H1 (cell line): ENCODE measurements around the gene PEX14. TPM values are rescaled to one million over a fixed set of nuclear protein-coding genes. Genes with fewer than 3 reads are reported as not detected.

Experiments
- CTCF ChIA-PET: fragments of 300-600 bp; sonication (Branson Sonifier 250); formaldehyde crosslinking; loops from one replicate; lab custom pipeline; 2021; ENCODE audit not compliant: partially characterized antibody; lab: Charles Lee
- POLR2A ChIA-PET: fragments of 300-600 bp; sonication (Branson Sonifier 250); formaldehyde crosslinking; loops from one replicate; lab custom pipeline; 2021; ENCODE audit warnings: inconsistent platforms; ENCODE audit not compliant: partially characterized antibody; lab: Charles Lee
- DNase-seq, 2 experiments: peaks; one replicate each; pipeline versions ENCODE4 v3.0.0 to v3.0.0-alpha.2; 2010 to 2022; ENCODE audit warnings: low spot score in 2 of 2, low read depth in 1 of 2, mixed read lengths in 1 of 2
- FAIRE-seq: peaks from 2 replicates; lab custom pipeline; 2011; peaks lifted over from hg19 to GRCh38; lab: Jason Lieb, UNC
- H2AFZ ChIP-seq: 2 replicates; pipeline ENCODE4 v1.8.1; 2012; ENCODE audit warnings: low read length, inconsistent platforms
- H2AK5ac ChIP-seq: 2 replicates; pipeline ENCODE4 v1.6.1; 2013; ENCODE audit warnings: low read depth, low read length
- H2BK120ac ChIP-seq: replicated peaks from 2 replicates; pipeline ENCODE3; 2013; ENCODE audit warnings: low read depth, low read length, inconsistent platforms
- H2BK12ac ChIP-seq: 2 replicates; pipeline ENCODE4 v1.6.1; 2013; ENCODE audit warnings: low read depth, low read length
- H2BK15ac ChIP-seq: 2 replicates; pipeline ENCODE4 v1.6.1; 2013; ENCODE audit warnings: low read length
- H2BK20ac ChIP-seq: 2 replicates; pipeline ENCODE4 v1.6.1; 2013; ENCODE audit warnings: low read length
- H2BK5ac ChIP-seq: 2 replicates; pipeline ENCODE4 v1.6.1; 2013; ENCODE audit warnings: low read depth, low read length
- H3K14ac ChIP-seq: 2 replicates; pipeline ENCODE4 v1.6.1; 2013; ENCODE audit warnings: inconsistent platforms; ENCODE audit not compliant: insufficient read length
- H3K18ac ChIP-seq: 2 replicates; pipeline ENCODE4 v1.6.1; 2013; ENCODE audit warnings: low read length; ENCODE audit errors: extremely low read depth
- H3K23ac ChIP-seq: 2 replicates; pipeline ENCODE4 v1.6.1; 2013; ENCODE audit warnings: inconsistent platforms; ENCODE audit not compliant: insufficient read length
- H3K23me2 ChIP-seq: 2 replicates; pipeline ENCODE4 v1.6.1; 2013; ENCODE audit warnings: low read depth, low read length
- H3K27ac ChIP-seq: 2 replicates; pipeline ENCODE4 v1.6.1; 2011; ENCODE audit warnings: low read depth, low read length, inconsistent platforms
- H3K27me3 ChIP-seq, 4 experiments: replicated peaks in 1 of 4; 1 replicate in 1 of 4; 2 replicates in 3 of 4; pipeline versions ENCODE4 v1.6.1 to v1.8.1; 2011 to 2013; ENCODE audit warnings: low read length in 3 of 4, mild to moderate bottlenecking in 3 of 4, inconsistent platforms in 2 of 4, mixed read lengths in 2 of 4, moderate library complexity in 1 of 4; ENCODE audit not compliant: control insufficient read depth in 3 of 4, insufficient read depth in 3 of 4; ENCODE audit errors: extremely low read depth in 1 of 4
- H3K36me3 ChIP-seq, 4 experiments: 2 replicates each; pipeline versions ENCODE4 v1.6.1 to v1.8.1; 2011 to 2013; ENCODE audit warnings: mild to moderate bottlenecking in 4 of 4, low read length in 3 of 4, moderate library complexity in 2 of 4, control low read depth in 1 of 4, inconsistent platforms in 1 of 4; ENCODE audit not compliant: insufficient read depth in 4 of 4, control insufficient read depth in 2 of 4
- H3K4ac ChIP-seq: replicated peaks from 2 replicates; pipeline ENCODE3; 2013; ENCODE audit warnings: low read length, low read depth, mixed read lengths, inconsistent platforms; ENCODE audit not compliant: insufficient read length
- H3K4me1 ChIP-seq, 4 experiments: replicated peaks in 1 of 4; 1 replicate in 1 of 4; 2 replicates in 3 of 4; pipeline versions ENCODE4 v1.6.1 to v1.8.1; 2011 to 2013; ENCODE audit warnings: low read length in 3 of 4, inconsistent platforms in 2 of 4, mixed read lengths in 1 of 4; ENCODE audit not compliant: insufficient read depth in 4 of 4, control insufficient read depth in 3 of 4
- H3K4me2 ChIP-seq, 2 experiments: 2 replicates each; pipeline versions ENCODE4 v1.6.1 to v1.8.1; 2011 to 2013; ENCODE audit warnings: low read depth in 2 of 2, low read length in 2 of 2, control low read depth in 1 of 2, inconsistent platforms in 1 of 2, mild to moderate bottlenecking in 1 of 2; ENCODE audit not compliant: insufficient read depth in 1 of 2
- H3K4me3 ChIP-seq, 4 experiments: fragments of 200-600, 300-600 bp in 1 of 4; sonication (generic), shearing (Covaris generic), sonication (Bioruptor Twin) in 1 of 4; 2 replicates each; pipeline versions ENCODE4 v1.5.1 to v1.8.1; 2011 to 2016; ENCODE audit warnings: low read length in 4 of 4, low read depth in 3 of 4, control low read depth in 2 of 4, inconsistent platforms in 2 of 4, mild to moderate bottlenecking in 2 of 4, mixed read lengths in 1 of 4, moderate library complexity in 1 of 4; ENCODE audit not compliant: insufficient read depth in 2 of 4; ENCODE audit errors: extremely low read depth in 1 of 4
- H3K56ac ChIP-seq: replicated peaks from 2 replicates; pipeline ENCODE3; 2013; ENCODE audit warnings: low read depth, mild to moderate bottlenecking, mixed read lengths, low read length, inconsistent platforms; ENCODE audit not compliant: insufficient read length
- H3K79me1 ChIP-seq: 2 replicates; pipeline ENCODE4 v1.6.1; 2013; ENCODE audit warnings: low read depth, low read length, control low read depth
- H3K79me2 ChIP-seq, 2 experiments: 2 replicates each; pipeline versions ENCODE4 v1.6.1 to v1.8.1; 2012 to 2013; ENCODE audit warnings: low read length in 2 of 2, mild to moderate bottlenecking in 2 of 2, inconsistent platforms in 1 of 2; ENCODE audit not compliant: insufficient read depth in 2 of 2, control insufficient read depth in 1 of 2
- H3K9ac ChIP-seq, 4 experiments: replicated peaks in 1 of 4; 1 replicate in 1 of 4; 2 replicates in 3 of 4; pipeline versions ENCODE4 v1.6.1 to v1.8.1; 2011 to 2013; ENCODE audit warnings: low read depth in 3 of 4, low read length in 3 of 4, control low read depth in 2 of 4, mild to moderate bottlenecking in 2 of 4, moderate library complexity in 2 of 4, inconsistent platforms in 1 of 4; ENCODE audit errors: extremely low read depth in 1 of 4
- H3K9me3 ChIP-seq, 2 experiments: 2 replicates each; pipeline versions ENCODE4 v1.6.1 to v1.8.1; 2012 to 2013; ENCODE audit warnings: mild to moderate bottlenecking in 2 of 2, moderate library complexity in 2 of 2, control low read depth in 1 of 2, inconsistent platforms in 1 of 2, low read depth in 1 of 2, low read length in 1 of 2, mixed read lengths in 1 of 2; ENCODE audit not compliant: insufficient read depth in 2 of 2
- H4K20me1 ChIP-seq, 2 experiments: replicated peaks in 1 of 2; 2 replicates each; pipeline versions ENCODE3 to v1.8.1; 2011 to 2013; ENCODE audit warnings: inconsistent platforms in 2 of 2, low read length in 2 of 2, mild to moderate bottlenecking in 1 of 2; ENCODE audit not compliant: insufficient read depth in 2 of 2, control insufficient read depth in 1 of 2
- H4K5ac ChIP-seq: 2 replicates; pipeline ENCODE4 v1.6.1; 2013; ENCODE audit warnings: low read length, low read depth, mixed read lengths, inconsistent platforms; ENCODE audit not compliant: insufficient read length
- H4K8ac ChIP-seq: 2 replicates; pipeline ENCODE4 v1.8.0; 2013; ENCODE audit warnings: mild to moderate bottlenecking, moderate library complexity, low read length, inconsistent platforms; ENCODE audit not compliant: insufficient read depth; ENCODE audit errors: extremely low read depth
- H4K91ac ChIP-seq: replicated peaks from 2 replicates; pipeline ENCODE3; 2013; ENCODE audit warnings: low read length, mixed read lengths, inconsistent platforms; ENCODE audit not compliant: insufficient read length
- ATF2 ChIP-seq: IDR thresholded peaks from 2 replicates; pipeline ENCODE4 v1.6.1; 2012; ENCODE audit warnings: low read length, inconsistent platforms
- CHD2 ChIP-seq: IDR thresholded peaks from 2 replicates; pipeline ENCODE4 v1.6.1; 2012; ENCODE audit warnings: low read length, improper control_type of control experiment
- E2F6 ChIP-seq: IDR thresholded peaks from 2 replicates; pipeline ENCODE4 v1.6.1; 2012; ENCODE audit warnings: inconsistent platforms
- GTF2F1 ChIP-seq: IDR thresholded peaks from 2 replicates; pipeline ENCODE4 v1.6.1; 2012; ENCODE audit warnings: low read depth, low read length, improper control_type of control experiment, borderline replicate concordance
- JUND ChIP-seq: IDR thresholded peaks from 2 replicates; pipeline ENCODE4 v1.6.1; 2011; ENCODE audit warnings: mild to moderate bottlenecking, improper control_type of control experiment, low read length
- RFX5 ChIP-seq: IDR thresholded peaks from 2 replicates; pipeline ENCODE4 v1.6.1; 2011; ENCODE audit warnings: low read depth, low read length, improper control_type of control experiment, borderline replicate concordance
- RXRA ChIP-seq: IDR thresholded peaks from 2 replicates; pipeline ENCODE4 v1.6.1; 2011; ENCODE audit warnings: low read depth, mild to moderate bottlenecking, low read length, moderate library complexity; ENCODE audit not compliant: insufficient read depth
- SIN3A ChIP-seq, 2 experiments: IDR thresholded peaks in 1 of 2; conservative IDR thresholded peaks in 1 of 2; 2 replicates each; pipeline ENCODE4 v1.6.1; 2011 to 2012; ENCODE audit warnings: low read length in 2 of 2, improper control_type of control experiment in 1 of 2, low read depth in 1 of 2, mild to moderate bottlenecking in 1 of 2
- SP4 ChIP-seq: IDR thresholded peaks from 2 replicates; pipeline ENCODE4 v1.6.1; 2012; ENCODE audit warnings: low read length, inconsistent platforms
- TEAD4 ChIP-seq: IDR thresholded peaks from 2 replicates; pipeline ENCODE4 v1.6.1; 2012; ENCODE audit warnings: low read depth, low read length, inconsistent platforms, mixed read lengths
- WGBS, 2 experiments: shearing (Covaris generic) in 1 of 2; methylation state at CpG; one replicate each; pipeline versions ENCODE4 v1.1.6 to v1.1.7; 2013 to 2015; ENCODE audit warnings: low lambda C conversion rate in 2 of 2, mixed read lengths in 2 of 2, inconsistent platforms in 1 of 2, low coverage in 1 of 2, missing lambda C conversion rate in 1 of 2; ENCODE audit not compliant: insufficient replicate concordance in 2 of 2, insufficient coverage in 1 of 2, insufficient read length in 1 of 2; ENCODE audit errors: extremely low coverage in 1 of 2, missing lambda C conversion rate in 1 of 2; 5-methylcytosine and 5-hydroxymethylcytosine counted together
- polyA plus RNA-seq, 7 experiments: library from polyadenylated mRNA; depleted of rRNA in 3 of 7; stranded (reverse) in 5 of 7; unstranded in 2 of 7; fragments of >200 nt in 5 of 7; fragments of 200-250 nt in 2 of 7; gene quantifications; 1 replicate in 5 of 7; 2 replicates in 1 of 7; 4 replicates in 1 of 7; pipeline versions ENCODE4 v1.2.1 to v1.2.3, GENCODE V29; 2011 to 2013; ENCODE audit warnings: missing spikeins in 2 of 7, mixed read lengths in 2 of 7
- total RNA-seq: library from RNA; stranded (reverse); fragmentation: NEBNext Ultra II Directional; extraction: Animal tissue kit (Norgen Biotek cat#: 25700); gene quantifications from 2 replicates; pipeline ENCODE4 v1.2.1, GENCODE V29; 2021

PEX14 gene
- total and polyA plus RNA-seq, 2 of the 8 experiments (the other 6 are each of a cell fraction or from before 2014, with no cell fraction given), result 13.0 to 19.8 TPM

GRCh38 chr1:10539411-10540043 lies 64.8 kb downstream of the PEX14 start:
- no peak overlapping the region for H4K5ac ChIP-seq
- H3K14ac ChIP-seq, result no peak overlapping the region
- H2BK12ac ChIP-seq, result no peak overlapping the region
- 84% methylated on average over 4 of the region's 4 CpGs; no CpG with 5 or more reads in 1 of the 2 experiments for WGBS, 2 experiments
- no peak overlapping the region for H3K4me3 ChIP-seq
- H3K56ac ChIP-seq, result no peak overlapping the region
- no peak for DNase-seq
- ChIA-PET POLR2A (no interaction called here), CTCF (interaction anchor here (0.9 to 3.3 kb wide), 4 partner anchors 10 to 321 kb away, joined by 3 to 17 read pairs (median 5); no protein-coding TSS in a partner anchor)
- no peak overlapping the region for H2AK5ac ChIP-seq
- FAIRE-seq, result no peak
- H4K20me1 ChIP-seq, result peaks cover 0 to 4% of the 10 kb centered on the region in 2 experiments
- peaks cover 6 to 13% (median 9%) of the 10 kb centered on the region in 4 experiments for H3K4me1 ChIP-seq
- no peak overlapping the region for H2AFZ ChIP-seq
- peaks cover 0 to 4% (median 1%) of the 10 kb centered on the region in 4 experiments; a peak in 1 of 8 replicates for H3K36me3 ChIP-seq
- no peaks in the 10 kb centered on the region for H3K9me3 ChIP-seq
- no peak overlapping the region for H3K27ac ChIP-seq
- H3K18ac ChIP-seq, result no peak overlapping the region
- H2BK120ac ChIP-seq, result no peak overlapping the region
- no peak overlapping the region for H3K4me2 ChIP-seq
- no peak overlapping the region for H3K9ac ChIP-seq
- H3K4ac ChIP-seq, result no peak overlapping the region
- H3K79me2 ChIP-seq, result peaks cover 0 to 5% of the 10 kb centered on the region in 2 experiments; a peak in 1 of 4 replicates
- H3K23me2 ChIP-seq, result no peaks in the 10 kb centered on the region
- no peak overlapping the region for H3K23ac ChIP-seq
- no peak overlapping the region for H2BK15ac ChIP-seq
- H2BK5ac ChIP-seq, result no peak overlapping the region
- H4K91ac ChIP-seq, result no peak overlapping the region
- H2BK20ac ChIP-seq, result no peak overlapping the region
- H3K27me3 ChIP-seq, result no peaks in the 10 kb centered on the region
- H4K8ac ChIP-seq, result no peak overlapping the region
- no peaks in the 10 kb centered on the region; the same call in 1 of the 2 replicates for H3K79me1 ChIP-seq
- TF ChIP-seq SIN3A (conservative IDR thresholded peaks at IDR 0.05 in 1 of 2, IDR thresholded peaks at IDR 0.05 in 1 of 2; ENCODE audit: low read depth in 1 of 2, low read length in 2 of 2) (no peak), E2F6 (no peak), GTF2F1 (no peak), CHD2 (no peak), ATF2 (no peak), JUND (no peak), TEAD4 (no peak), RFX5 (no peak), SP4 (no peak), RXRA (no peak)
